HUES6 (cell line): ENCODE data around the gene FAM120A.
A peak's percentile ranks its signal among the peaks of the same experiment; 100 is the strongest.

Source experiments
- H3K27ac ChIP-seq: 2 replicates; pipeline ENCODE4 v1.7.0; 2013; ENCODE audit warnings: low read depth, mild to moderate bottlenecking, low read length, inconsistent platforms
- H3K27me3 ChIP-seq: 2 replicates; pipeline ENCODE4 v1.6.1; 2013; ENCODE audit warnings: low read length; ENCODE audit not compliant: control insufficient read depth, insufficient read depth
- H3K36me3 ChIP-seq: 2 replicates; pipeline ENCODE4 v1.6.1; 2013; ENCODE audit warnings: low read length; ENCODE audit not compliant: control insufficient read depth, insufficient read depth
- H3K4me1 ChIP-seq: 2 replicates; pipeline ENCODE4 v1.6.1; 2013; ENCODE audit warnings: low read length; ENCODE audit not compliant: control insufficient read depth, insufficient read depth
- H3K4me3 ChIP-seq: 2 replicates; pipeline ENCODE4 v1.5.1; 2013; ENCODE audit warnings: low read depth, low read length
- H3K9ac ChIP-seq: one replicate; pipeline ENCODE4 v1.6.1; 2013; ENCODE audit warnings: mild to moderate bottlenecking, low read length
- H3K9me3 ChIP-seq: 2 replicates; pipeline ENCODE4 v1.6.1; 2013; ENCODE audit warnings: low read depth, low read length; ENCODE audit not compliant: control insufficient read depth, insufficient read depth

Gene FAM120A

DNA sequence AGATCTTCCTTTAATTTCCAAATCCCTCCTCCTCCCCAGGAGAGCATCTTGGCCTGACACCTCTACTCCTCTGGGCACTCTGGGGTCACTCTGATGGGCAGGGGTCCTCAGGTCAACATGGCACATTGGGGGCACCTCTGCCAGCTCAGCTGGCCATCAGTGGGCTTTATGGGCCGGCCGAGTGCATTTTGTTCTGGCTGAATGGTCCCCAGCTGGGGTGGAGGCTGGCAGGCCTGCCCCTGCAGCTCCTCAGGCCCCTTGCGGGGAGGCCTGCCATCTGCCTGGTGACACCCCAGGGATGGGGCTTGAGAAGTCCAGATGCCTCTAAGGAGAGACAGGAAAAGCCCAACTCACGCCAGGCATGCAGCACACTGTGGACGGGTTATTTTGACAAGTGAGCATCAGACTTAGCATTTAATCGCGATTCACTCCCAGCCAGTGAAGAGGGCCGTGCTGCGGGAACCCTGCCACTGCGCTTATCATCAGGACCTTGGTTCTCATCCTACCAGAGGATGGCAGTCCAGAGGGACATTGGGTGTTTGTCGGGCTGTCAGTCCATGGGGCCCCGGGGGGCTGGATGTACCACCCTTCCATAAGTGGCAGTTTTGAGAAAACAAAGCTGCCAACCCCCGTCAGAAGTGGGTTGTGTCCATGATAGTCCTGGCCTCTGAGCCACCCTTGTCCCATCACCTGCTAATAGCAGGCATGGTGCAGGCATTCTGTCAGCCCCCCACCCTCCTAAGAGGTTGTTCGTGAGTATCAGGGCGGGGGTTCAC lies 146.6 kb downstream of the FAM120A start:
- H3K27ac ChIP-seq: no peak overlapping the region
- H3K9me3 ChIP-seq: no peaks in the 10 kb centered on the region
- H3K27me3 ChIP-seq: no peaks in the 10 kb centered on the region
- no peaks in the 10 kb centered on the region for H3K36me3 ChIP-seq
- no peak overlapping the region for H3K9ac ChIP-seq
- peaks cover 47% of the 10 kb centered on the region for H3K4me1 ChIP-seq
- H3K4me3 ChIP-seq: no peak overlapping the region

- Histone ChIP-seq H3K4me1 (peaks cover 50% of the 10 kb centered on the region), H3K9me3 (no peaks in the 10 kb centered on the region), H3K27ac (no peak overlapping the region), H3K9ac (no peak overlapping the region), H3K4me3 (no peak overlapping the region), H3K36me3 (no peaks in the 10 kb centered on the region), H3K27me3 (no peaks in the 10 kb centered on the region)
Measured at GRCh38 chr9:93598647-93599241, 147.3 kb downstream of the FAM120A start.

- H3K9ac ChIP-seq: peak overlapping the region; percentile 40
- peaks cover 42% of the 10 kb centered on the region for H3K4me1 ChIP-seq
- no peaks in the 10 kb centered on the region for H3K36me3 ChIP-seq
- H3K4me3 ChIP-seq: no peak overlapping the region
- H3K9me3 ChIP-seq: no peaks in the 10 kb centered on the region
- no peaks in the 10 kb centered on the region for H3K27me3 ChIP-seq
- no peak overlapping the region for H3K27ac ChIP-seq
Measured at GRCh38 chr9:93599571-93600403, 148.3 kb downstream of the FAM120A start.

DNA sequence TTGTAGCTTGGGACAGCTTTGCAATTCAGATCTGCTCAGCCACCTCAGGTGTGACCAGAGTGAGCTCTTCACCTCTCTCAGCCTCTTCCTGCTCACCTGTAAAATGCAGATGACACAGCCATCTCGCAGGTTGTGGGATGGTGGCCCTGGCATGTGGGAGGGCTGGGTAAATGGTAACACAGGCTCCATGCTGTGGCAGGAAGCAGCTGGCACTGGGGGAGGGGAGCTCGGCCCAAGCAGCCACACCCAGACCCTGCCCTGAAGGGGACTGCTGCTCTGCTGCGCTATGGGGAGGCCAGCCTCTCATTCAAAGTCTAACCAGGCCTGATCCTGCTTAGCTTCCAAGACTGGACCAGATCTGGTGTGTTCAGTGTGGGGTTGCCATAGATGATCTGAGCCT lies 149.0 kb downstream of the FAM120A start:
- Histone ChIP-seq H3K9me3 (no peaks in the 10 kb centered on the region), H3K27ac (no peak overlapping the region), H3K4me3 (no peak overlapping the region), H3K27me3 (no peaks in the 10 kb centered on the region), H3K36me3 (no peaks in the 10 kb centered on the region), H3K4me1 (peaks cover 42% of the 10 kb centered on the region), H3K9ac (peak overlapping the region; percentile 40)

- Histone ChIP-seq H3K4me1 (peaks cover 42% of the 10 kb centered on the region), H3K9ac (no peak overlapping the region), H3K9me3 (no peaks in the 10 kb centered on the region), H3K27me3 (no peaks in the 10 kb centered on the region), H3K36me3 (no peaks in the 10 kb centered on the region), H3K4me3 (no peak overlapping the region), H3K27ac (no peak overlapping the region)
Measured at GRCh38 chr9:93601063-93601462, 149.6 kb downstream of the FAM120A start.

DNA sequence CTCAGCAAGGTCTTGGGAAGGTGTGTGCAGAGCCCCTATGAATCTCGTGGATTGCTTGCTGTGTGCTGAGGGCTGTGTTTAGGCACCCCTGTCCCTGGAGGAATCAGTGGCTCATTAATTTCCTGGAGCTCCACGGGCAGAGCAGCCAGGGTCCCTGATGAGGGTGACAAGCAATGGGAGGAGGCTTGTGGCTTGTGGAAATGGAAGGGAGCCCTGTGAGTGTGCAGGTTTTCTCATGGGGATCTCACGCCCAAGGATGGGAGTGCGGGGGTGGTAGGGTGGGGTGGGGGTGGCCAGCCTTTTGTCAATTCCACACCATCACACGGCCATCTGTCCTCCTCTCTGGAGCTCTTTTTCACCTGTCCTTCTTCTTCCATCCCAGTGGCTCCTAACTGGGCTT lies 150.2 kb downstream of the FAM120A start:
- H3K4me3 ChIP-seq: no peak overlapping the region
- no peak overlapping the region for H3K27ac ChIP-seq
- no peak overlapping the region for H3K9ac ChIP-seq
- no peaks in the 10 kb centered on the region for H3K27me3 ChIP-seq
- no peaks in the 10 kb centered on the region for H3K9me3 ChIP-seq
- H3K36me3 ChIP-seq: no peaks in the 10 kb centered on the region
- peaks cover 42% of the 10 kb centered on the region for H3K4me1 ChIP-seq

- no peaks in the 10 kb centered on the region for H3K9me3 ChIP-seq
- no peaks in the 10 kb centered on the region for H3K27me3 ChIP-seq
- no peaks in the 10 kb centered on the region for H3K36me3 ChIP-seq
Measured at GRCh38 chr9:93603011-93603410, 151.5 kb downstream of the FAM120A start.

GRCh38 chr9:93603906-93604326 lies 152.4 kb downstream of the FAM120A start:
- H3K27me3 ChIP-seq: no peaks in the 10 kb centered on the region
- no peak overlapping the region for H3K9ac ChIP-seq
- H3K4me3 ChIP-seq: no peak overlapping the region
- H3K4me1 ChIP-seq: peaks cover 33% of the 10 kb centered on the region
- H3K27ac ChIP-seq: no peak overlapping the region
- H3K9me3 ChIP-seq: no peaks in the 10 kb centered on the region
- no peaks in the 10 kb centered on the region for H3K36me3 ChIP-seq

More at GRCh38 chr9:93603011-93603410, 151.5 kb downstream of the FAM120A start:
- Histone ChIP-seq H3K27ac (no peak overlapping the region), H3K9ac (no peak overlapping the region), H3K4me3 (no peak overlapping the region), H3K4me1 (peaks cover 42% of the 10 kb centered on the region)

GRCh38 chr9:93606187-93606586 lies 154.7 kb downstream of the FAM120A start:
- H3K27me3 ChIP-seq: no peaks in the 10 kb centered on the region
- no peak overlapping the region for H3K27ac ChIP-seq
- H3K36me3 ChIP-seq: no peaks in the 10 kb centered on the region
- no peak overlapping the region for H3K9ac ChIP-seq
- H3K4me3 ChIP-seq: no peak overlapping the region
- H3K9me3 ChIP-seq: peaks cover 13% of the 10 kb centered on the region; the same call in 1 of the 2 replicates
- peaks cover 11% of the 10 kb centered on the region for H3K4me1 ChIP-seq

GRCh38 chr9:93610206-93610605 lies 158.7 kb downstream of the FAM120A start:
- H3K9ac ChIP-seq: no peak overlapping the region
- no peak overlapping the region for H3K4me3 ChIP-seq
- H3K4me1 ChIP-seq: no peaks in the 10 kb centered on the region
- no peaks in the 10 kb centered on the region for H3K27me3 ChIP-seq
- peaks cover 13% of the 10 kb centered on the region; the same call in 1 of the 2 replicates for H3K9me3 ChIP-seq
- H3K27ac ChIP-seq: no peak overlapping the region
- H3K36me3 ChIP-seq: no peaks in the 10 kb centered on the region
